Uterus (tissue), 4 donors: ENCODE measurements around the gene EYA4. TPM values are rescaled to one million over a fixed set of nuclear protein-coding genes. Genes with fewer than 3 reads are reported as not detected.

ENCODE experiments used
- DNase-seq, 2 donors: peaks; one replicate each; pipeline ENCODE4 v3.0.0-alpha.2; 2019 to 2020
- H3K27ac ChIP-seq, 2 donors: fragments of 200-600 bp; sonication (generic); 1 replicate in 1 of 2; 2 replicates in 1 of 2; pipeline ENCODE4 v1.5.1; 2016 to 2018
- H3K27me3 ChIP-seq, 2 donors: fragments of 200-600 bp; sonication (generic); one replicate each; pipeline ENCODE4 v1.5.1; 2018 to 2019; ENCODE audit warnings: control low read depth in 1 of 2
- H3K36me3 ChIP-seq, 2 donors: fragments of 200-600 bp; sonication (generic); one replicate each; pipeline ENCODE4 v1.5.1; 2019; ENCODE audit warnings: control low read depth in 1 of 2
- H3K4me1 ChIP-seq, 2 donors: fragments of 200-600 bp; sonication (generic); one replicate each; pipeline ENCODE4 v1.5.1; 2018 to 2019; ENCODE audit warnings: control low read depth in 1 of 2
- H3K4me3 ChIP-seq, 2 donors: fragments of 200-600 bp; sonication (generic); 1 replicate in 1 of 2; 2 replicates in 1 of 2; pipeline ENCODE4 v1.5.1; 2018 to 2019; ENCODE audit warnings: mild to moderate bottlenecking in 1 of 2
- H3K9me3 ChIP-seq, 2 donors: fragments of 200-600 bp; sonication (generic); one replicate each; pipeline ENCODE4 v1.5.1; 2019; ENCODE audit warnings: control low read depth in 1 of 2
- POLR2A ChIP-seq, 2 donors: fragments of 450-650 bp; IDR thresholded peaks; one replicate each; pipeline ENCODE4 v1.6.1; 2016; ENCODE audit warnings: antibody characterized with exemption in 2 of 2, mild to moderate bottlenecking in 1 of 2, moderate library complexity in 1 of 2
- intact Hi-C: fragments of 100-400 bp; cut with DNase I; formaldehyde crosslinking; loops from one replicate; pipeline ENCODE4 v1.15.1; 2023; ENCODE audit warnings: low total_unique reads
- total RNA-seq, 4 donors: library from RNA; depleted of rRNA in 3 of 4; stranded (reverse); fragments of >200 nt in 3 of 4; gene quantifications; one replicate each; pipeline versions ENCODE4 v1.1.0 to v1.2.4, GENCODE V29; 2014 to 2023
- TF ChIP-seq, protein P1 (sequence below), 4 experiments: fragments of 200-600 bp in 2 of 4; fragments of 450-650 bp in 2 of 4; sonication (generic) in 2 of 4; IDR thresholded peaks; one replicate each; pipeline ENCODE4 v1.5.1; 2016 to 2019; ENCODE audit warnings: antibody characterized with exemption in 4 of 4, mild to moderate bottlenecking in 2 of 4, moderate library complexity in 1 of 4
- donor health status: DM: yes; HTN: yes; CAD: no.

EYA4 gene
- total RNA-seq, 4 donors from 2014 or later, result 2.0 to 8.8 (median 8.4) TPM; not detected in 1

DNA sequence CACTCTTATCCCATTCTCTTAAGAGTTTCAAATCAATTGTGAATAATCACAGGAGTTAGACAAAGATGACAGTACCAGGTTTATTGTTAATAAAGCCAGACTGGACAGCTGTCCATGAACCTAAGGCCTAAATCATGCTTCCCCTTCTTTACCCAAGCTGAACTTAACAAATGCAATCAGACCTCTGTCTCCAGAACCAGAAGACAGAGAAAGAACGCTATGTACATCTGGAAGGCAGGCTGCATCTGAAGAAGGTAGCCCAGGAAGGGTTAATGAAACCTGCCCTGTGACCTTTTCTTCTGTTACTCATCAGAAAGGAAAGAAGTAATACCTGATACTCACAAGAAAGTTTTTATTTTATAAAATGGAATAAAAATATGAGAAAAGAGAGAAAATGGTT is 118.6 kb downstream of the EYA4 start:
- no peak overlapping the region for H3K4me3 ChIP-seq
- H3K4me1 ChIP-seq, result no peaks in the 10 kb centered on the region
- H3K9me3 ChIP-seq, result no peaks in the 10 kb centered on the region
- TF ChIP-seq, protein P1, sequence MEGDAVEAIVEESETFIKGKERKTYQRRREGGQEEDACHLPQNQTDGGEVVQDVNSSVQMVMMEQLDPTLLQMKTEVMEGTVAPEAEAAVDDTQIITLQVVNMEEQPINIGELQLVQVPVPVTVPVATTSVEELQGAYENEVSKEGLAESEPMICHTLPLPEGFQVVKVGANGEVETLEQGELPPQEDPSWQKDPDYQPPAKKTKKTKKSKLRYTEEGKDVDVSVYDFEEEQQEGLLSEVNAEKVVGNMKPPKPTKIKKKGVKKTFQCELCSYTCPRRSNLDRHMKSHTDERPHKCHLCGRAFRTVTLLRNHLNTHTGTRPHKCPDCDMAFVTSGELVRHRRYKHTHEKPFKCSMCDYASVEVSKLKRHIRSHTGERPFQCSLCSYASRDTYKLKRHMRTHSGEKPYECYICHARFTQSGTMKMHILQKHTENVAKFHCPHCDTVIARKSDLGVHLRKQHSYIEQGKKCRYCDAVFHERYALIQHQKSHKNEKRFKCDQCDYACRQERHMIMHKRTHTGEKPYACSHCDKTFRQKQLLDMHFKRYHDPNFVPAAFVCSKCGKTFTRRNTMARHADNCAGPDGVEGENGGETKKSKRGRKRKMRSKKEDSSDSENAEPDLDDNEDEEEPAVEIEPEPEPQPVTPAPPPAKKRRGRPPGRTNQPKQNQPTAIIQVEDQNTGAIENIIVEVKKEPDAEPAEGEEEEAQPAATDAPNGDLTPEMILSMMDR (IDR thresholded peaks at IDR 0.05), result no peak
- no peak for TF ChIP-seq POLR2A (IDR thresholded peaks at IDR 0.05)
- H3K27me3 ChIP-seq, result no peaks in the 10 kb centered on the region
- no peaks in the 10 kb centered on the region for H3K36me3 ChIP-seq
- H3K27ac ChIP-seq, result no peak overlapping the region
- DNase-seq, result no peak
- intact Hi-C loops, result no loop called here

DNA sequence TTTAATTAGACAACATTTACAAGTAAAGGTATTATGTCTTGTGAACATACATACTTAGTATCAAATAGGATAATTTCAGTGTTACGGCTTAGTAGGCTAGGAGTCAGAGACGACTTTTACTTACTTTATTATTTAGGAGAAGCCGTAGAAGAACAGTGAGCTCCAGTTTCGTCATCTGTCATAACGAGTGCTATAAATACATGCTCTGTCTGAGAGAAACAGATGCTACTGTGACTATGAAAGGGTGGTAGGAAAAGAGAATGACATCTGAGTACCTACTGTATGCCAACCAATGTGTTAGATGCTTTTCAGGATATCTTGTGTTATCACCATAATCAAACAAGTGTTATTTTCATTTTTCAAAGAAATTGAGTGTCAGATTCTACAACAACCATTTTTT is 119.0 kb downstream of the EYA4 start:
- Histone ChIP-seq H3K36me3 (no peaks in the 10 kb centered on the region), H3K4me3 (no peak overlapping the region), H3K27ac (no peak overlapping the region), H3K9me3 (no peaks in the 10 kb centered on the region), H3K4me1 (no peaks in the 10 kb centered on the region), H3K27me3 (no peaks in the 10 kb centered on the region)
- TF ChIP-seq, protein P1 (IDR thresholded peaks at IDR 0.05), result no peak
- no peak for TF ChIP-seq POLR2A (IDR thresholded peaks at IDR 0.05)
- intact Hi-C loops, result no loop called here
- no peak for DNase-seq

DNA sequence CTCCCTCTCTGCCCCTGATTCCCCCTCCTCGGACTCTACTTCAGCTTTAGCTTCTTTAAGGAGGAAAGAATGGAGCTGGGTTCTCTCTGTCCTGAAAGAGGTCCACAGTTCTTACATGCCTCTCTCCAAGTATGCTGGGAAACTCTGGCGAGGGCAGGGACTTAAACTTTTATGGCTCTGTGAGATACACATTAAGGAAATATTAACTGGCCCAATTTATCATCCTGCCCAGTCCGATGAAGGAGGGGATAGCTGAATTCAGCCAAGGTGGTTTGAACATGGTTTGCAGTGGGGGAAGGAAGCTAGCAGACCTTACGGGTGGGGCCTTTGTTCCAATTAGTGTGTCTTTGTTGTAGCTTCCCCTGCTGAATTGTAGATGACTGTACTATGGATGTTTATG is 121.7 kb downstream of the EYA4 start:
- DNase-seq, result no peak
- H3K27ac ChIP-seq, result no peak overlapping the region
- H3K27me3 ChIP-seq, result no peaks in the 10 kb centered on the region
- no peaks in the 10 kb centered on the region for H3K9me3 ChIP-seq
- no peak overlapping the region for H3K4me3 ChIP-seq
- no peaks in the 10 kb centered on the region for H3K4me1 ChIP-seq
- intact Hi-C loops, result no loop called here
- H3K36me3 ChIP-seq, result no peaks in the 10 kb centered on the region
- TF ChIP-seq POLR2A (IDR thresholded peaks at IDR 0.05), result no peak
- TF ChIP-seq, protein P1 (IDR thresholded peaks at IDR 0.05), result no peak

DNA sequence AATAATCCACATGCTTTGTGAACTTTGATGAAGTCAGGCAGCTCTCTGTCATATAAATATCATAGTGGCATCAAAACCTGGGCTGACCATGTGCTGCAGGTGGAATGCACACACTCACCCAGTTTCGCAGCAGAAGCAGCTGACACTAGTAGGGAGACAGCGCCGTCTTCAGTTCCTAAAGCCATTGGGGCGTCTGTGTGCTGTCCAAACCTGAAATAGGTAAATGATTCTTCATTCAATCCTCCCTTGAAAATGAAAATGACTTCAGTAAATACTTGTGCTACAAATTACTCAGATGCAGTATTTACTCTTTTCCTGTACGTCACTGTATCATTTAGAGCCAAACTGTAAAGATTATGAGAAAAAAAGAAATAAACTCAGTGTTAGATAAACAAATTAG is 127.5 kb downstream of the EYA4 start:
- Histone ChIP-seq H3K36me3 (no peaks in the 10 kb centered on the region), H3K9me3 (no peaks in the 10 kb centered on the region), H3K4me3 (no peak overlapping the region), H3K27ac (no peak overlapping the region), H3K27me3 (no peaks in the 10 kb centered on the region), H3K4me1 (no peaks in the 10 kb centered on the region)
- intact Hi-C loops, result no loop called here
- no peak for DNase-seq
- TF ChIP-seq, protein P1 (IDR thresholded peaks at IDR 0.05), result no peak
- no peak for TF ChIP-seq POLR2A (IDR thresholded peaks at IDR 0.05)

DNA sequence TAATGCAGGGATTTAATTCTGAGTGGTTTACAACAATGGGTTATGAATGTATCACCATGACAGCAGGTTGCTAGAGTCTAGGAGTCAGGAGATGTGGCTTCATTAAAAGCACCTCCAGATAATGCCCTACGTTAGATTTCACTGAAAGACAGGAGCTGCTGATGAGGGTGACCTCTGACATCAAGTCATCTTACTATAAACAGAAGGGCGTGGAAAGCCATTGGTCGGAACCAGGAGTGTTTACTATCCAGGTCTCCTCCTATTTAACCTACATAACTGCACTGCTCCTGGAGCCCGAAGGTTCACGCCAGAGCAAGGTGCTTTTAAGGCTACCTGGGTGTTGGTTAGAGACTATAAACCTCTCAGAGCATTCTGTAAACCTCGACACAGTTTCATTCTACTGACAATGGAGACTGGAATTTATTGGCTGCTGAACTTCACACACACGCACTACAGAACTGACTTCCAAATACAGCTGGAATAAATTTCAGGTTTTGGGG is 128.7 kb downstream of the EYA4 start:
- Histone ChIP-seq H3K27me3 (no peaks in the 10 kb centered on the region), H3K4me1 (no peaks in the 10 kb centered on the region), H3K27ac (no peak overlapping the region), H3K4me3 (no peak overlapping the region), H3K9me3 (no peaks in the 10 kb centered on the region), H3K36me3 (no peaks in the 10 kb centered on the region)
- DNase-seq, result no peak
- TF ChIP-seq, protein P1 (IDR thresholded peaks at IDR 0.05), result no peak
- TF ChIP-seq POLR2A (IDR thresholded peaks at IDR 0.05), result no peak
- intact Hi-C loops, result no loop called here
